Heart left ventricle (tissue), 13 donors: ENCODE results near the gene PCK1.

Experiments used
- POLR2A ChIP-seq, 2 donors: fragments of 450-650 bp; IDR thresholded peaks; one replicate each; pipeline ENCODE4 v1.6.1; 2017; ENCODE audit warnings: antibody characterized with exemption in 2 of 2, mild to moderate bottlenecking in 2 of 2, moderate library complexity in 2 of 2
- TF ChIP-seq, protein P1 (sequence below), 12 donors: fragments of 200-600 bp; sonication (generic) in 4 of 12; IDR thresholded peaks; one replicate each; pipeline versions ENCODE4 v1.5.0 to v1.8.0; 2018 to 2022; ENCODE audit warnings: antibody characterized with exemption in 12 of 12, mild to moderate bottlenecking in 5 of 12
- donor health status: ischemic (EF 13 %, LVEDD 7.1; RV severe dilation, severe dysfunction).
- donor health status: DM: no; HTN: yes; CAD: no.
- donor health status: DM: no; HTN: no; CAD: no.
- donor health status: ischemic (EF 25% LVEDD 6.9; RV normal size, moderate dysfunction).
- donor health status: ischemic (EF 25% LVEDD 5.7; RV mildly dilated, moderate dysfunction).
- donor health status: ischemic (EF 35%, LVEDD 5.7; RV mildly dilated, moderate dysfunction).
- donor health status: nonischemic (EF 11% LVEDD 7.7; RV severe dilation, severe dysfunction).
- donor health status: DM: yes; HTN: yes; CAD: no.
- donor health status: PGD.
- donor health status: ischemic (EF 29% LVEDD 5.4; RV normal size, mild dysfunction).
- donor health status: nonischemic (EF 23%, LVEDD 6.1; RV moderate dilation, normal function).

DNA sequence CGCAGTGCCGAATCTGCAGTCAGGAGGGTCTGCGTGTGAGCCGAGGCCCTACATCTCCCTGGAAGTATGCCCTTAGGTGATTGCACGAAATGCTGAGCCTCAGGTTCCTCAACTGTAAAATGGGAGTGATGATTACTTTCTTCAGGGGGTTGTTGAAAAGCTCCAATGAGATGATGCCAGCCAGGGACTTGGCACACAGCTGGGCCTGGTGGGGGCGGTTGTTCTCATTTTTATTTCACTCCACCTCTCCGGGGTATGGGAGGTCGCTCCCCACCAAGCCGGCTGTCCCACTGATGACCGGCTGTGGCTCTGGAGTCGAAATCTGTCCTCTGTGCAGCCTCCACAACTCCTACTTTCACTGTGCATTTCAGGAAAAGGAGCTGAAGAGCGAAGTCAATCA is 8.1 kb downstream of the PCK1 start:
- TF ChIP-seq POLR2A (IDR thresholded peaks at IDR 0.05): no peak
- TF ChIP-seq, protein P1, sequence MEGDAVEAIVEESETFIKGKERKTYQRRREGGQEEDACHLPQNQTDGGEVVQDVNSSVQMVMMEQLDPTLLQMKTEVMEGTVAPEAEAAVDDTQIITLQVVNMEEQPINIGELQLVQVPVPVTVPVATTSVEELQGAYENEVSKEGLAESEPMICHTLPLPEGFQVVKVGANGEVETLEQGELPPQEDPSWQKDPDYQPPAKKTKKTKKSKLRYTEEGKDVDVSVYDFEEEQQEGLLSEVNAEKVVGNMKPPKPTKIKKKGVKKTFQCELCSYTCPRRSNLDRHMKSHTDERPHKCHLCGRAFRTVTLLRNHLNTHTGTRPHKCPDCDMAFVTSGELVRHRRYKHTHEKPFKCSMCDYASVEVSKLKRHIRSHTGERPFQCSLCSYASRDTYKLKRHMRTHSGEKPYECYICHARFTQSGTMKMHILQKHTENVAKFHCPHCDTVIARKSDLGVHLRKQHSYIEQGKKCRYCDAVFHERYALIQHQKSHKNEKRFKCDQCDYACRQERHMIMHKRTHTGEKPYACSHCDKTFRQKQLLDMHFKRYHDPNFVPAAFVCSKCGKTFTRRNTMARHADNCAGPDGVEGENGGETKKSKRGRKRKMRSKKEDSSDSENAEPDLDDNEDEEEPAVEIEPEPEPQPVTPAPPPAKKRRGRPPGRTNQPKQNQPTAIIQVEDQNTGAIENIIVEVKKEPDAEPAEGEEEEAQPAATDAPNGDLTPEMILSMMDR (IDR thresholded peaks at IDR 0.05): no peak
